ENCODE results near the gene C1QL4. TPM values are rescaled to one million over a fixed set of nuclear protein-coding genes. Genes with fewer than 3 reads are reported as not detected.

The C1QL4 gene
- total RNA-seq, 1 donor = 0.18 TPM

- no peak for TF ChIP-seq CTCF (IDR thresholded peaks at IDR 0.05; ENCODE audit: insufficient read depth, low read length)
- no peak for DNase-seq (ENCODE audit: low read depth)
- no peak overlapping the region for H3K4me3 ChIP-seq (ENCODE audit: low read depth, low read length)
Observed at GRCh38 chr12:49328816-49329215, 8.2 kb downstream of the C1QL4 start.

- TF ChIP-seq CTCF (IDR thresholded peaks at IDR 0.05; ENCODE audit: insufficient read depth, low read length) = no peak
- no peak overlapping the region for H3K4me3 ChIP-seq (ENCODE audit: low read depth, low read length)
- no peak for DNase-seq (ENCODE audit: low read depth)
Observed at GRCh38 chr12:49327887-49328286, 9.1 kb downstream of the C1QL4 start.

- no peak for DNase-seq (ENCODE audit: low read depth)
- TF ChIP-seq CTCF (IDR thresholded peaks at IDR 0.05; ENCODE audit: insufficient read depth, low read length) = no peak
- no peak overlapping the region for H3K4me3 ChIP-seq (ENCODE audit: low read depth, low read length)
Observed at GRCh38 chr12:49327368-49327767, 9.6 kb downstream of the C1QL4 start.

GRCh38 chr12:49325606-49326005 lies 11.4 kb downstream of the C1QL4 start:
- H3K4me3 ChIP-seq (ENCODE audit: low read depth, low read length) = no peak overlapping the region
- no peak for DNase-seq (ENCODE audit: low read depth)
- TF ChIP-seq CTCF (IDR thresholded peaks at IDR 0.05; ENCODE audit: insufficient read depth, low read length) = no peak

GRCh38 chr12:49323524-49324097 lies 13.4 kb downstream of the C1QL4 start:
- H3K4me3 ChIP-seq (ENCODE audit: low read depth, low read length) = peak overlapping the region; percentile 85
- no peak for DNase-seq (ENCODE audit: low read depth)
- TF ChIP-seq CTCF (IDR thresholded peaks at IDR 0.05; ENCODE audit: insufficient read depth, low read length) = no peak

GRCh38 chr12:49322708-49323523 lies 14.1 kb downstream of the C1QL4 start, which contains the start of gene TROAP:
Gene TROAP, plus strand, starts transcription at chr12:49323255. Its CDS starts 354 bp downstream, at chr12:49323609.
- H3K4me3 ChIP-seq (ENCODE audit: low read depth, low read length) = peak within 1 kb of the TSS; percentile 85
- peak; percentile 98 for DNase-seq (ENCODE audit: low read depth)
- TF ChIP-seq CTCF (IDR thresholded peaks at IDR 0.05; ENCODE audit: insufficient read depth, low read length) = no peak
